H1 (cell line): Measurements from ENCODE around the gene ATF3. TPM values are rescaled to one million over a fixed set of nuclear protein-coding genes. Genes with fewer than 3 reads are reported as not detected.

ENCODE experiments used
- CTCF ChIA-PET: fragments of 300-600 bp; sonication (Branson Sonifier 250); formaldehyde crosslinking; loops from one replicate; lab custom pipeline; 2021; ENCODE audit not compliant: partially characterized antibody; lab: Charles Lee
- POLR2A ChIA-PET: fragments of 300-600 bp; sonication (Branson Sonifier 250); formaldehyde crosslinking; loops from one replicate; lab custom pipeline; 2021; ENCODE audit warnings: inconsistent platforms; ENCODE audit not compliant: partially characterized antibody; lab: Charles Lee
- DNase-seq, 2 experiments: peaks; one replicate each; pipeline versions ENCODE4 v3.0.0 to v3.0.0-alpha.2; 2010 to 2022; ENCODE audit warnings: low spot score in 2 of 2, low read depth in 1 of 2, mixed read lengths in 1 of 2
- FAIRE-seq: peaks from 2 replicates; lab custom pipeline; 2011; peaks lifted over from hg19 to GRCh38; lab: Jason Lieb, UNC
- H2AFZ ChIP-seq: 2 replicates; pipeline ENCODE4 v1.8.1; 2012; ENCODE audit warnings: low read length, inconsistent platforms
- H2AK5ac ChIP-seq: 2 replicates; pipeline ENCODE4 v1.6.1; 2013; ENCODE audit warnings: low read depth, low read length
- H2BK120ac ChIP-seq: replicated peaks from 2 replicates; pipeline ENCODE3; 2013; ENCODE audit warnings: low read depth, low read length, inconsistent platforms
- H2BK12ac ChIP-seq: 2 replicates; pipeline ENCODE4 v1.6.1; 2013; ENCODE audit warnings: low read depth, low read length
- H2BK15ac ChIP-seq: 2 replicates; pipeline ENCODE4 v1.6.1; 2013; ENCODE audit warnings: low read length
- H2BK20ac ChIP-seq: 2 replicates; pipeline ENCODE4 v1.6.1; 2013; ENCODE audit warnings: low read length
- H2BK5ac ChIP-seq: 2 replicates; pipeline ENCODE4 v1.6.1; 2013; ENCODE audit warnings: low read depth, low read length
- H3K14ac ChIP-seq: 2 replicates; pipeline ENCODE4 v1.6.1; 2013; ENCODE audit warnings: inconsistent platforms; ENCODE audit not compliant: insufficient read length
- H3K18ac ChIP-seq: 2 replicates; pipeline ENCODE4 v1.6.1; 2013; ENCODE audit warnings: low read length; ENCODE audit errors: extremely low read depth
- H3K23ac ChIP-seq: 2 replicates; pipeline ENCODE4 v1.6.1; 2013; ENCODE audit warnings: inconsistent platforms; ENCODE audit not compliant: insufficient read length
- H3K23me2 ChIP-seq: 2 replicates; pipeline ENCODE4 v1.6.1; 2013; ENCODE audit warnings: low read depth, low read length
- H3K27ac ChIP-seq: 2 replicates; pipeline ENCODE4 v1.6.1; 2011; ENCODE audit warnings: low read depth, low read length, inconsistent platforms
- H3K27me3 ChIP-seq, 4 experiments: replicated peaks in 1 of 4; 1 replicate in 1 of 4; 2 replicates in 3 of 4; pipeline versions ENCODE4 v1.6.1 to v1.8.1; 2011 to 2013; ENCODE audit warnings: low read length in 3 of 4, mild to moderate bottlenecking in 3 of 4, inconsistent platforms in 2 of 4, mixed read lengths in 2 of 4, moderate library complexity in 1 of 4; ENCODE audit not compliant: control insufficient read depth in 3 of 4, insufficient read depth in 3 of 4; ENCODE audit errors: extremely low read depth in 1 of 4
- H3K36me3 ChIP-seq, 4 experiments: 2 replicates each; pipeline versions ENCODE4 v1.6.1 to v1.8.1; 2011 to 2013; ENCODE audit warnings: mild to moderate bottlenecking in 4 of 4, low read length in 3 of 4, moderate library complexity in 2 of 4, control low read depth in 1 of 4, inconsistent platforms in 1 of 4; ENCODE audit not compliant: insufficient read depth in 4 of 4, control insufficient read depth in 2 of 4
- H3K4ac ChIP-seq: replicated peaks from 2 replicates; pipeline ENCODE3; 2013; ENCODE audit warnings: low read length, low read depth, mixed read lengths, inconsistent platforms; ENCODE audit not compliant: insufficient read length
- H3K4me1 ChIP-seq, 4 experiments: replicated peaks in 1 of 4; 1 replicate in 1 of 4; 2 replicates in 3 of 4; pipeline versions ENCODE4 v1.6.1 to v1.8.1; 2011 to 2013; ENCODE audit warnings: low read length in 3 of 4, inconsistent platforms in 2 of 4, mixed read lengths in 1 of 4; ENCODE audit not compliant: insufficient read depth in 4 of 4, control insufficient read depth in 3 of 4
- H3K4me2 ChIP-seq, 2 experiments: 2 replicates each; pipeline versions ENCODE4 v1.6.1 to v1.8.1; 2011 to 2013; ENCODE audit warnings: low read depth in 2 of 2, low read length in 2 of 2, control low read depth in 1 of 2, inconsistent platforms in 1 of 2, mild to moderate bottlenecking in 1 of 2; ENCODE audit not compliant: insufficient read depth in 1 of 2
- H3K4me3 ChIP-seq, 4 experiments: fragments of 200-600, 300-600 bp in 1 of 4; sonication (generic), shearing (Covaris generic), sonication (Bioruptor Twin) in 1 of 4; 2 replicates each; pipeline versions ENCODE4 v1.5.1 to v1.8.1; 2011 to 2016; ENCODE audit warnings: low read length in 4 of 4, low read depth in 3 of 4, control low read depth in 2 of 4, inconsistent platforms in 2 of 4, mild to moderate bottlenecking in 2 of 4, mixed read lengths in 1 of 4, moderate library complexity in 1 of 4; ENCODE audit not compliant: insufficient read depth in 2 of 4; ENCODE audit errors: extremely low read depth in 1 of 4
- H3K56ac ChIP-seq: replicated peaks from 2 replicates; pipeline ENCODE3; 2013; ENCODE audit warnings: low read depth, mild to moderate bottlenecking, mixed read lengths, low read length, inconsistent platforms; ENCODE audit not compliant: insufficient read length
- H3K79me1 ChIP-seq: 2 replicates; pipeline ENCODE4 v1.6.1; 2013; ENCODE audit warnings: low read depth, low read length, control low read depth
- H3K79me2 ChIP-seq, 2 experiments: 2 replicates each; pipeline versions ENCODE4 v1.6.1 to v1.8.1; 2012 to 2013; ENCODE audit warnings: low read length in 2 of 2, mild to moderate bottlenecking in 2 of 2, inconsistent platforms in 1 of 2; ENCODE audit not compliant: insufficient read depth in 2 of 2, control insufficient read depth in 1 of 2
- H3K9ac ChIP-seq, 4 experiments: replicated peaks in 1 of 4; 1 replicate in 1 of 4; 2 replicates in 3 of 4; pipeline versions ENCODE4 v1.6.1 to v1.8.1; 2011 to 2013; ENCODE audit warnings: low read depth in 3 of 4, low read length in 3 of 4, control low read depth in 2 of 4, mild to moderate bottlenecking in 2 of 4, moderate library complexity in 2 of 4, inconsistent platforms in 1 of 4; ENCODE audit errors: extremely low read depth in 1 of 4
- H3K9me3 ChIP-seq, 2 experiments: 2 replicates each; pipeline versions ENCODE4 v1.6.1 to v1.8.1; 2012 to 2013; ENCODE audit warnings: mild to moderate bottlenecking in 2 of 2, moderate library complexity in 2 of 2, control low read depth in 1 of 2, inconsistent platforms in 1 of 2, low read depth in 1 of 2, low read length in 1 of 2, mixed read lengths in 1 of 2; ENCODE audit not compliant: insufficient read depth in 2 of 2
- H4K20me1 ChIP-seq, 2 experiments: replicated peaks in 1 of 2; 2 replicates each; pipeline versions ENCODE3 to v1.8.1; 2011 to 2013; ENCODE audit warnings: inconsistent platforms in 2 of 2, low read length in 2 of 2, mild to moderate bottlenecking in 1 of 2; ENCODE audit not compliant: insufficient read depth in 2 of 2, control insufficient read depth in 1 of 2
- H4K5ac ChIP-seq: 2 replicates; pipeline ENCODE4 v1.6.1; 2013; ENCODE audit warnings: low read length, low read depth, mixed read lengths, inconsistent platforms; ENCODE audit not compliant: insufficient read length
- H4K8ac ChIP-seq: 2 replicates; pipeline ENCODE4 v1.8.0; 2013; ENCODE audit warnings: mild to moderate bottlenecking, moderate library complexity, low read length, inconsistent platforms; ENCODE audit not compliant: insufficient read depth; ENCODE audit errors: extremely low read depth
- H4K91ac ChIP-seq: replicated peaks from 2 replicates; pipeline ENCODE3; 2013; ENCODE audit warnings: low read length, mixed read lengths, inconsistent platforms; ENCODE audit not compliant: insufficient read length
- JUND ChIP-seq: IDR thresholded peaks from 2 replicates; pipeline ENCODE4 v1.6.1; 2011; ENCODE audit warnings: mild to moderate bottlenecking, improper control_type of control experiment, low read length
- KDM4A ChIP-seq: IDR thresholded peaks from one replicate; pipeline ENCODE4 v1.7.1; 2012; ENCODE audit warnings: low read depth, mild to moderate bottlenecking, moderate library complexity, low read length, inconsistent platforms; ENCODE audit not compliant: severe bottlenecking
- SIRT6 ChIP-seq: IDR thresholded peaks from one replicate; pipeline ENCODE4 v1.7.1; 2012; ENCODE audit warnings: low read length, inconsistent platforms
- SP1 ChIP-seq: IDR thresholded peaks from 2 replicates; pipeline ENCODE4 v1.6.1; 2011; ENCODE audit warnings: low read depth, low read length
- WGBS, 2 experiments: shearing (Covaris generic) in 1 of 2; methylation state at CpG; one replicate each; pipeline versions ENCODE4 v1.1.6 to v1.1.7; 2013 to 2015; ENCODE audit warnings: low lambda C conversion rate in 2 of 2, mixed read lengths in 2 of 2, inconsistent platforms in 1 of 2, low coverage in 1 of 2, missing lambda C conversion rate in 1 of 2; ENCODE audit not compliant: insufficient replicate concordance in 2 of 2, insufficient coverage in 1 of 2, insufficient read length in 1 of 2; ENCODE audit errors: extremely low coverage in 1 of 2, missing lambda C conversion rate in 1 of 2; 5-methylcytosine and 5-hydroxymethylcytosine counted together
- polyA plus RNA-seq, 7 experiments: library from polyadenylated mRNA; depleted of rRNA in 3 of 7; stranded (reverse) in 5 of 7; unstranded in 2 of 7; fragments of >200 nt in 5 of 7; fragments of 200-250 nt in 2 of 7; gene quantifications; 1 replicate in 5 of 7; 2 replicates in 1 of 7; 4 replicates in 1 of 7; pipeline versions ENCODE4 v1.2.1 to v1.2.3, GENCODE V29; 2011 to 2013; ENCODE audit warnings: missing spikeins in 2 of 7, mixed read lengths in 2 of 7
- total RNA-seq: library from RNA; stranded (reverse); fragmentation: NEBNext Ultra II Directional; extraction: Animal tissue kit (Norgen Biotek cat#: 25700); gene quantifications from 2 replicates; pipeline ENCODE4 v1.2.1, GENCODE V29; 2021

The ATF3 gene
- total and polyA plus RNA-seq, 2 of the 8 experiments (the other 6 are each of a cell fraction or from before 2014, with no cell fraction given): 12.2 to 27.7 TPM

DNA sequence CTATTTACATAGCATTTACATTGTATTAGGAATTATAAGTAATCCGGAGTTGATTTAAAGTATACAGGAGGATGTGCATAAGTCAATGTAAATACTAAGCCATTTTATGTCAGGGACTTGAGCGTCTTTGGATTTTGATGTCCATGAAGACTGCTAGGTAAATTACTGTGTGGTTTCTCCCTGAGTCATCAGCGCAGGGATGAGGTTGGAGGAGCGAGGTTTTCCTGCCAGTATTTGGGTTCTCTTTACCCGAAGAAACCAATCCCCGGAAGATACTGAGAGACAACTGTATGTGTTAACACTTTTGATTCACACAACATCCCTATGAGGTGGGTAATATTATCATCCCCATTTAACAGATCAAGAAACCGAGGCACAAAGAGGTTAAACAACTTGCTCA, 61.7 kb downstream of the ATF3 start:
- POLR2A ChIA-PET: interaction anchor here (2.1 kb wide), 1 partner anchor 12 kb away, joined by 7 read pairs; no protein-coding TSS in a partner anchor
- FAIRE-seq: no peak
- H4K8ac ChIP-seq: no peak overlapping the region
- H2BK12ac ChIP-seq: no peak overlapping the region
- H3K9me3 ChIP-seq: no peaks in the 10 kb centered on the region
- H4K20me1 ChIP-seq: no peaks in the 10 kb centered on the region
- H2AFZ ChIP-seq: no peak overlapping the region
- H3K4me2 ChIP-seq: no peak overlapping the region
- H3K9ac ChIP-seq: no peak overlapping the region
- H3K79me2 ChIP-seq: no peaks in the 10 kb centered on the region
- H3K23ac ChIP-seq: no peak overlapping the region
- H2BK5ac ChIP-seq: no peak overlapping the region
- no peak for DNase-seq
- H3K36me3 ChIP-seq: no peaks in the 10 kb centered on the region
- H3K4me3 ChIP-seq: no peak overlapping the region
- TF ChIP-seq SIRT6 (no peak), SP1 (no peak), JUND (no peak), KDM4A (no peak)
- H3K79me1 ChIP-seq: no peaks in the 10 kb centered on the region; the same call in 1 of the 2 replicates
- H3K14ac ChIP-seq: no peak overlapping the region
- H3K23me2 ChIP-seq: no peaks in the 10 kb centered on the region
- H4K5ac ChIP-seq: no peak overlapping the region
- no peak overlapping the region for H3K56ac ChIP-seq
- WGBS, 2 experiments: 94% methylated on average over 7 of the region's 7 CpGs; no CpG with 5 or more reads in 1 of the 2 experiments
- no peak overlapping the region for H2BK20ac ChIP-seq
- H3K4ac ChIP-seq: no peak overlapping the region
- H2BK15ac ChIP-seq: no peak overlapping the region
- no peak overlapping the region for H2AK5ac ChIP-seq
- H2BK120ac ChIP-seq: no peak overlapping the region
- H3K27ac ChIP-seq: no peak overlapping the region
- no peak overlapping the region for H3K18ac ChIP-seq
- CTCF ChIA-PET: interaction anchor here (0.6 to 2.6 kb wide), 5 partner anchors 18 to 215 kb away, joined by 3 to 10 read pairs (median 3); no protein-coding TSS in a partner anchor
- H3K4me1 ChIP-seq: peaks cover 0 to 8% (median 6%) of the 10 kb centered on the region in 4 experiments; a peak in 3 of 7 replicates
- peaks cover 0 to 9% (median 5%) of the 10 kb centered on the region in 4 experiments; a peak in 4 of 7 replicates for H3K27me3 ChIP-seq
- H4K91ac ChIP-seq: no peak overlapping the region

Other genes starting within 250 kb of the ATF3 start
- gene PACC1, start 193.9 kb upstream of the ATF3 start, total RNA-seq: 16.7 and 18.8 TPM in 2 replicates
- gene PACC1, start 193.9 kb upstream of the ATF3 start, polyA plus RNA-seq (2011; rRNA removed): 20.8 and 23.5 TPM in 2 replicates
- gene NENF, start 175.8 kb upstream of the ATF3 start, total RNA-seq: 27.0 and 28.5 TPM in 2 replicates
- gene NENF, start 175.8 kb upstream of the ATF3 start, polyA plus RNA-seq (2011; rRNA removed): 22.1 and 28.0 TPM in 2 replicates
- 6.3 and 7.3 TPM in 2 replicates for gene BATF3, start 91.1 kb downstream of the ATF3 start, total RNA-seq
- 6.3 and 6.6 TPM in 2 replicates for gene BATF3, start 91.1 kb downstream of the ATF3 start, polyA plus RNA-seq (2011; rRNA removed)
- 48.3 and 51.7 TPM in 2 replicates for gene NSL1, start 183.0 kb downstream of the ATF3 start, total RNA-seq
- gene NSL1, start 183.0 kb downstream of the ATF3 start, polyA plus RNA-seq (2011; rRNA removed): 25.4 and 33.8 TPM in 2 replicates
- 15.6 and 19.4 TPM in 2 replicates for gene TATDN3, start 183.1 kb downstream of the ATF3 start, total RNA-seq
- 5.3 and 6.9 TPM in 2 replicates for gene TATDN3, start 183.1 kb downstream of the ATF3 start, polyA plus RNA-seq (2011; rRNA removed)
- gene SPATA45, start 238.9 kb downstream of the ATF3 start, total RNA-seq: 0.65 TPM in 1 of 2 replicates, not detected in the other
- gene SPATA45, start 238.9 kb downstream of the ATF3 start, polyA plus RNA-seq (2011; rRNA removed): 0.21 TPM in 1 of 2 replicates, not detected in the other
- gene FLVCR1, start 249.5 kb downstream of the ATF3 start, total RNA-seq: 66.2 and 75.7 TPM in 2 replicates
- 31.8 and 36.4 TPM in 2 replicates for gene FLVCR1, start 249.5 kb downstream of the ATF3 start, polyA plus RNA-seq (2011; rRNA removed)